Endothelial cell of umbilical vein (primary cell): ENCODE results near the gene ARHGEF28. TPM values are rescaled to one million over a fixed set of nuclear protein-coding genes. Genes with fewer than 3 reads are reported as not detected.

ENCODE experiments used
- BruUV-seq: library from RNA; stranded (reverse); fragments of 400-500 nt; replicated peaks from 2 replicates; lab custom pipeline; 2021; lab: Mats Ljungman, UMichigan
- CTCF ChIA-PET: fragments of 300-600, 350-600 bp; sonication (Branson Sonifier 250); formaldehyde crosslinking; loops from one replicate; lab custom pipeline; 2021; ENCODE audit warnings: antibody characterized with exemption, inconsistent platforms; lab: Charles Lee
- POLR2A ChIA-PET: fragments of 300-600, 350-600 bp; sonication (Branson Sonifier 250); formaldehyde crosslinking; loops from one replicate; lab custom pipeline; 2021; ENCODE audit warnings: antibody characterized with exemption, inconsistent platforms; lab: Charles Lee
- DNase-seq: peaks from one replicate; pipeline ENCODE4 v3.0.0-alpha.2; 2011; ENCODE audit warnings: low read depth, low spot score
- FAIRE-seq: peaks from 2 replicates; lab custom pipeline; 2011; peaks lifted over from hg19 to GRCh38; lab: Jason Lieb, UNC
- H2AFZ ChIP-seq: 2 replicates; pipeline ENCODE4 v1.6.0; 2012; ENCODE audit warnings: low read depth, low read length, control low read depth, inconsistent platforms
- H3K27ac ChIP-seq: 2 replicates; pipeline ENCODE4 v1.5.1; 2011; ENCODE audit warnings: low read depth, mild to moderate bottlenecking, control low read depth, low read length, moderate library complexity; ENCODE audit not compliant: insufficient read depth
- H3K27me3 ChIP-seq, 2 experiments: 2 replicates each; pipeline versions ENCODE4 v1.6.0 to v1.6.1; 2011; ENCODE audit warnings: low read length in 2 of 2, mixed read lengths in 1 of 2; ENCODE audit not compliant: control insufficient read depth in 2 of 2, insufficient read depth in 2 of 2
- H3K36me3 ChIP-seq, 2 experiments: 2 replicates in 1 of 2; 3 replicates in 1 of 2; pipeline ENCODE4 v1.5.1; 2011; ENCODE audit warnings: low read length in 2 of 2, mild to moderate bottlenecking in 1 of 2, moderate library complexity in 1 of 2; ENCODE audit not compliant: control insufficient read depth in 2 of 2, insufficient read depth in 2 of 2; ENCODE audit errors: extremely low read depth in 1 of 2
- H3K4me1 ChIP-seq: 3 replicates; pipeline ENCODE4 v1.5.1; 2011; ENCODE audit warnings: mild to moderate bottlenecking, low read length; ENCODE audit not compliant: control insufficient read depth, insufficient read depth; ENCODE audit errors: extremely low read depth
- H3K4me2 ChIP-seq: 2 replicates; pipeline ENCODE4 v1.6.1; 2011; ENCODE audit warnings: low read length, control low read depth, mixed read lengths; ENCODE audit not compliant: insufficient read depth
- H3K4me3 ChIP-seq, 3 experiments: fragments of 200-600 bp in 1 of 3; sonication (generic), shearing (Covaris generic) in 1 of 3; replicated peaks in 1 of 3; 2 replicates each; pipeline ENCODE4 v1.5.1; 2011 to 2016; ENCODE audit warnings: control low read depth in 3 of 3, low read length in 3 of 3, mild to moderate bottlenecking in 2 of 3, inconsistent platforms in 1 of 3, low read depth in 1 of 3, moderate library complexity in 1 of 3; ENCODE audit not compliant: insufficient read depth in 1 of 3
- H3K79me2 ChIP-seq: 2 replicates; pipeline ENCODE4 v1.6.0; 2012; ENCODE audit warnings: low read length, inconsistent platforms; ENCODE audit not compliant: control insufficient read depth, insufficient read depth
- H3K9ac ChIP-seq: replicated peaks from 2 replicates; pipeline ENCODE3; 2011; ENCODE audit warnings: low read length, control low read depth; ENCODE audit not compliant: insufficient read depth; ENCODE audit errors: extremely low read depth
- H3K9me1 ChIP-seq: replicated peaks from 3 replicates; pipeline ENCODE4 v1.6.0; 2011; ENCODE audit warnings: mild to moderate bottlenecking, low read length; ENCODE audit not compliant: control insufficient read depth, insufficient read depth; ENCODE audit errors: extremely low read depth
- H3K9me3 ChIP-seq: replicated peaks from 2 replicates; pipeline ENCODE4 v1.5.1; 2012; ENCODE audit warnings: low read length, inconsistent platforms; ENCODE audit not compliant: control insufficient read depth, insufficient read depth
- H4K20me1 ChIP-seq: replicated peaks from 2 replicates; pipeline ENCODE3; 2011; ENCODE audit warnings: mild to moderate bottlenecking, low read length; ENCODE audit not compliant: control insufficient read depth, insufficient read depth; ENCODE audit errors: extremely low read depth
- CTCF ChIP-seq, 2 donors: IDR thresholded peaks; 1 replicate in 1 of 2; 2 replicates in 1 of 2; pipeline ENCODE4 v1.5.1; 2011; ENCODE audit warnings: low read length in 2 of 2, mild to moderate bottlenecking in 2 of 2, moderate library complexity in 2 of 2, control low read depth in 1 of 2, inconsistent platforms in 1 of 2, low read depth in 1 of 2; ENCODE audit not compliant: insufficient read depth in 1 of 2; ENCODE audit errors: extremely low read depth in 1 of 2
- EZH2 ChIP-seq: IDR thresholded peaks from 2 replicates; pipeline ENCODE4 v1.6.1; 2012; ENCODE audit warnings: borderline replicate concordance, low read depth, mild to moderate bottlenecking, moderate library complexity, low read length, inconsistent platforms; ENCODE audit not compliant: severe bottlenecking
- FOS ChIP-seq: IDR thresholded peaks from 2 replicates; pipeline ENCODE4 v1.6.1; 2011; ENCODE audit warnings: mild to moderate bottlenecking, low read length, moderate library complexity, borderline replicate concordance; ENCODE audit not compliant: insufficient read depth
- GATA2 ChIP-seq: IDR thresholded peaks from 2 replicates; pipeline ENCODE4 v1.7.0; 2011; ENCODE audit warnings: low read depth, mild to moderate bottlenecking, moderate library complexity, mixed read lengths, low read length; ENCODE audit not compliant: insufficient read length, insufficient read depth
- JUN ChIP-seq: IDR thresholded peaks from 2 replicates; pipeline ENCODE4 v1.6.1; 2011; ENCODE audit warnings: borderline replicate concordance, low read depth; ENCODE audit not compliant: insufficient read length, insufficient read depth
- MAX ChIP-seq: IDR thresholded peaks from 2 replicates; pipeline ENCODE4 v1.6.1; 2011; ENCODE audit not compliant: insufficient read depth, insufficient read length
- MYC ChIP-seq: IDR thresholded peaks from one replicate; pipeline ENCODE4 v1.6.1; 2011; ENCODE audit warnings: mild to moderate bottlenecking, low read depth, low read length
- POLR2A ChIP-seq: IDR thresholded peaks from 2 replicates; pipeline ENCODE4 v1.6.1; 2012; ENCODE audit warnings: low read depth, mild to moderate bottlenecking, control low read depth, low read length
- POLR2AphosphoS5 ChIP-seq: IDR thresholded peaks from 2 replicates; pipeline ENCODE4 v1.6.1; 2012; ENCODE audit warnings: low read depth, mild to moderate bottlenecking, control low read depth, low read length, moderate library complexity; ENCODE audit not compliant: insufficient read depth
- dilution Hi-C: fragments of 300-500 bp; cut with MboI; formaldehyde crosslinking; loops from one replicate; pipeline ENCODE4 v1.15.0; 2019; ENCODE audit warnings: low sequenced_read_pairs; ENCODE audit not compliant: extremely low pct_ligation_motif_present
- intact Hi-C: fragments of 100-400 bp; cut with micrococcal nuclease; formaldehyde crosslinking; loops from one replicate; pipeline ENCODE4 v1.10.0; 2022
- polyA plus RNA-seq, 4 experiments: library from polyadenylated mRNA; depleted of rRNA in 3 of 4; stranded (reverse) in 3 of 4; unstranded in 1 of 4; fragments of >200 nt; gene quantifications; 2 replicates each; pipeline versions ENCODE4 v1.2.1 to v1.2.3, GENCODE V29; 2011 to 2012; ENCODE audit warnings: missing spikeins in 1 of 4
- total RNA-seq: library from RNA; stranded (reverse); gene quantifications from 2 replicates; pipeline ENCODE4 v1.2.3, GENCODE V29; 2021

ARHGEF28 gene
- total and polyA plus RNA-seq, 2 donors (not counting 3 experiments of a cell fraction or from before 2014, with no cell fraction given) = 29.5 to 108 TPM

GRCh38 chr5:73777192-73777591, 151.2 kb downstream of the ARHGEF28 start:
- no peak for DNase-seq
- no peaks in the 10 kb centered on the region for H3K27me3 ChIP-seq
- H3K4me2 ChIP-seq = no peak overlapping the region
- H2AFZ ChIP-seq = no peak overlapping the region
- intact Hi-C loops (no loop called here), dilution Hi-C loops (no loop called here)
- H3K79me2 ChIP-seq = peaks cover 14% of the 10 kb centered on the region
- no peak overlapping the region for H3K4me3 ChIP-seq
- no peaks in the 10 kb centered on the region for H3K9me3 ChIP-seq
- H4K20me1 ChIP-seq = no peaks in the 10 kb centered on the region
- no peak for FAIRE-seq
- peaks cover 5% of the 10 kb centered on the region for H3K4me1 ChIP-seq
- ChIA-PET POLR2A (no interaction called here), CTCF (no interaction called here)
- H3K9ac ChIP-seq = no peak overlapping the region
- no TSS peak for BruUV-seq
- no peaks in the 10 kb centered on the region for H3K9me1 ChIP-seq
- peaks cover 12 to 22% of the 10 kb centered on the region in 2 experiments for H3K36me3 ChIP-seq
- TF ChIP-seq GATA2 (no peak), POLR2A (no peak), POLR2AphosphoS5 (no peak), MYC (no peak), MAX (no peak), JUN (no peak), EZH2 (no peak)
- no peak overlapping the region for H3K27ac ChIP-seq

- FAIRE-seq = no peak
- CTCF ChIA-PET = interaction anchor here (1.0 to 2.0 kb wide), 4 partner anchors 13 to 189 kb away, joined by 3 to 8 read pairs (median 3); no protein-coding TSS in a partner anchor
- intact Hi-C loops = no loop called here
These were observed 154.5 kb downstream of the ARHGEF28 start for GRCh38 chr5:73780302-73781080.

More at GRCh38 chr5:73780302-73781080, 154.5 kb downstream of the ARHGEF28 start:
- Histone ChIP-seq H3K4me3 (no peak overlapping the region), H3K36me3 (peaks cover 16 to 25% of the 10 kb centered on the region in 2 experiments), H3K27ac (no peak overlapping the region), H3K27me3 (no peaks in the 10 kb centered on the region), H3K9me1 (no peaks in the 10 kb centered on the region), H2AFZ (no peak overlapping the region), H3K79me2 (peaks cover 11% of the 10 kb centered on the region), H4K20me1 (no peaks in the 10 kb centered on the region), H3K9me3 (no peaks in the 10 kb centered on the region), H3K4me1 (peaks cover 9% of the 10 kb centered on the region), H3K9ac (no peak overlapping the region), H3K4me2 (no peak overlapping the region)
- TF ChIP-seq CTCF (IDR thresholded peaks at IDR 0.05; ENCODE audit: extremely low read depth in 1 of 2, insufficient read depth in 1 of 2, low read depth in 1 of 2, low read length in 2 of 2) (no peak), MAX (no peak), GATA2 (no peak), POLR2A (no peak), FOS (no peak), MYC (no peak), EZH2 (no peak)
- DNase-seq = no peak
- POLR2A ChIA-PET = no interaction called here
- no TSS peak for BruUV-seq
- dilution Hi-C loops = no loop called here
